ES-I3 (cell line): ENCODE data around the gene MEOX2.

Experiments used
- H3K36me3 ChIP-seq: 2 replicates; pipeline ENCODE4 v1.6.1; 2013; ENCODE audit warnings: mild to moderate bottlenecking, low read length, control low read depth, moderate library complexity; ENCODE audit not compliant: insufficient read depth
- H3K4me1 ChIP-seq: 2 replicates; pipeline ENCODE4 v1.6.1; 2013; ENCODE audit warnings: mild to moderate bottlenecking, control low read depth, low read length; ENCODE audit not compliant: insufficient read depth
- H3K9ac ChIP-seq: 2 replicates; pipeline ENCODE4 v1.6.1; 2013; ENCODE audit warnings: low read depth, mild to moderate bottlenecking, low read length, moderate library complexity
- H3K9me3 ChIP-seq: 2 replicates; pipeline ENCODE4 v1.6.1; 2013; ENCODE audit warnings: mild to moderate bottlenecking, low read length, moderate library complexity; ENCODE audit not compliant: control insufficient read depth, insufficient read depth

The MEOX2 gene

GRCh38 chr7:15686957-15687545 is 568 bp upstream of the MEOX2 start:
- Histone ChIP-seq H3K4me1 (peaks cover 12% of the 10 kb centered on the region), H3K9me3 (no peaks in the 10 kb centered on the region), H3K36me3 (no peaks in the 10 kb centered on the region), H3K9ac (peak overlapping the region; percentile 65; the same call in 1 of the 2 replicates)

- peak overlapping the region; percentile 65; the same call in 1 of the 2 replicates for H3K9ac ChIP-seq
- H3K9me3 ChIP-seq = no peaks in the 10 kb centered on the region
- no peaks in the 10 kb centered on the region for H3K36me3 ChIP-seq
- H3K4me1 ChIP-seq = peaks cover 12% of the 10 kb centered on the region
These were observed 857 bp downstream of the MEOX2 start for GRCh38 chr7:15685358-15686294.

GRCh38 chr7:15684871-15685270 is 1.6 kb downstream of the MEOX2 start:
- H3K9ac ChIP-seq = no peak overlapping the region
- H3K9me3 ChIP-seq = no peaks in the 10 kb centered on the region
- peaks cover 12% of the 10 kb centered on the region for H3K4me1 ChIP-seq
- no peaks in the 10 kb centered on the region for H3K36me3 ChIP-seq

- no peaks in the 10 kb centered on the region for H3K9me3 ChIP-seq
- H3K9ac ChIP-seq = no peak overlapping the region
- H3K4me1 ChIP-seq = peaks cover 12% of the 10 kb centered on the region
- H3K36me3 ChIP-seq = no peaks in the 10 kb centered on the region
These were observed 2.2 kb downstream of the MEOX2 start for GRCh38 chr7:15684111-15684800.

GRCh38 chr7:15682751-15683245 is 3.7 kb downstream of the MEOX2 start:
- peaks cover 5% of the 10 kb centered on the region; the same call in 1 of the 2 replicates for H3K4me1 ChIP-seq
- H3K9ac ChIP-seq = no peak overlapping the region
- no peaks in the 10 kb centered on the region for H3K36me3 ChIP-seq
- H3K9me3 ChIP-seq = no peaks in the 10 kb centered on the region

GRCh38 chr7:15682111-15682510 is 4.4 kb downstream of the MEOX2 start:
- Histone ChIP-seq H3K4me1 (peaks cover under 1% of the 10 kb centered on the region; the same call in 1 of the 2 replicates), H3K9ac (no peak overlapping the region), H3K9me3 (no peaks in the 10 kb centered on the region), H3K36me3 (no peaks in the 10 kb centered on the region)

GRCh38 chr7:15681631-15682030 is 4.9 kb downstream of the MEOX2 start:
- H3K9me3 ChIP-seq = no peaks in the 10 kb centered on the region
- H3K4me1 ChIP-seq = no peaks in the 10 kb centered on the region
- H3K9ac ChIP-seq = no peak overlapping the region
- H3K36me3 ChIP-seq = no peaks in the 10 kb centered on the region

GRCh38 chr7:15681186-15681585 is 5.3 kb downstream of the MEOX2 start:
- H3K9ac ChIP-seq = no peak overlapping the region
- H3K9me3 ChIP-seq = no peaks in the 10 kb centered on the region
- H3K36me3 ChIP-seq = no peaks in the 10 kb centered on the region
- H3K4me1 ChIP-seq = no peaks in the 10 kb centered on the region

GRCh38 chr7:15680446-15680845 is 6.0 kb downstream of the MEOX2 start:
- Histone ChIP-seq H3K9ac (no peak overlapping the region), H3K36me3 (no peaks in the 10 kb centered on the region), H3K4me1 (no peaks in the 10 kb centered on the region), H3K9me3 (no peaks in the 10 kb centered on the region)

- no peak overlapping the region for H3K9ac ChIP-seq
- H3K36me3 ChIP-seq = no peaks in the 10 kb centered on the region
- no peaks in the 10 kb centered on the region for H3K9me3 ChIP-seq
- H3K4me1 ChIP-seq = no peaks in the 10 kb centered on the region
These were observed 7.2 kb downstream of the MEOX2 start for GRCh38 chr7:15679306-15679705.

- Histone ChIP-seq H3K36me3 (no peaks in the 10 kb centered on the region), H3K9me3 (no peaks in the 10 kb centered on the region), H3K9ac (no peak overlapping the region), H3K4me1 (no peaks in the 10 kb centered on the region)
These were observed 7.8 kb downstream of the MEOX2 start for GRCh38 chr7:15678653-15679052.

- Histone ChIP-seq H3K9me3 (no peaks in the 10 kb centered on the region), H3K4me1 (no peaks in the 10 kb centered on the region), H3K9ac (no peak overlapping the region), H3K36me3 (no peaks in the 10 kb centered on the region)
These were observed 11.1 kb downstream of the MEOX2 start for GRCh38 chr7:15675379-15675778.

- Histone ChIP-seq H3K9ac (no peak overlapping the region), H3K4me1 (no peaks in the 10 kb centered on the region), H3K36me3 (no peaks in the 10 kb centered on the region), H3K9me3 (no peaks in the 10 kb centered on the region)
These were observed 11.9 kb downstream of the MEOX2 start for GRCh38 chr7:15674586-15674985.

GRCh38 chr7:15669443-15670090 is 16.9 kb downstream of the MEOX2 start:
- H3K36me3 ChIP-seq = no peaks in the 10 kb centered on the region
- H3K9me3 ChIP-seq = no peaks in the 10 kb centered on the region
- no peak overlapping the region for H3K9ac ChIP-seq
- no peaks in the 10 kb centered on the region for H3K4me1 ChIP-seq
